Thyroid gland (tissue), 4 donors: ENCODE measurements around the gene CTIF. TPM values are rescaled to one million over a fixed set of nuclear protein-coding genes. Genes with fewer than 3 reads are reported as not detected.

Experiments used
- DNase-seq, 2 donors: peaks; one replicate each; pipeline ENCODE4 v3.0.0-alpha.2; 2019
- H3K27ac ChIP-seq, 3 donors: fragments of 200-600 bp; sonication (generic); 1 replicate in 2 of 3; 2 replicates in 1 of 3; pipeline ENCODE4 v1.5.1; 2016 to 2019; ENCODE audit warnings: mild to moderate bottlenecking in 1 of 3, moderate library complexity in 1 of 3
- H3K27me3 ChIP-seq: fragments of 200-600 bp; sonication (generic); one replicate; pipeline ENCODE4 v1.5.1; 2019
- H3K36me3 ChIP-seq, 2 donors: fragments of 200-600 bp; sonication (generic); one replicate each; pipeline ENCODE4 v1.5.1; 2016 to 2019
- H3K4me1 ChIP-seq, 2 donors: fragments of 200-600 bp; sonication (generic); one replicate each; pipeline ENCODE4 v1.5.1; 2017 to 2019
- H3K4me3 ChIP-seq, 3 donors: fragments of 200-600 bp; sonication (generic); replicated peaks in 1 of 3; 1 replicate in 2 of 3; 2 replicates in 1 of 3; pipeline ENCODE4 v1.5.1; 2016; ENCODE audit warnings: mild to moderate bottlenecking in 1 of 3
- H3K9me3 ChIP-seq: fragments of 200-600 bp; sonication (generic); one replicate; pipeline ENCODE4 v1.5.1; 2017
- POLR2A ChIP-seq, 2 donors: fragments of 450-650 bp; IDR thresholded peaks; one replicate each; pipeline ENCODE4 v1.6.1; 2017; ENCODE audit warnings: antibody characterized with exemption in 2 of 2, mild to moderate bottlenecking in 2 of 2, moderate library complexity in 1 of 2
- WGBS, 2 donors: methylation state at CpG; one replicate each; pipeline ENCODE4 v1.1.5; 2017; 5-methylcytosine and 5-hydroxymethylcytosine counted together
- intact Hi-C: fragments of 100-400 bp; cut with DNase I; formaldehyde crosslinking; loops from one replicate; pipeline ENCODE4 v1.15.1; 2023
- total RNA-seq, 4 donors: library from RNA; depleted of rRNA; stranded (reverse); fragments of >200 nt; gene quantifications; one replicate each; pipeline ENCODE4 v1.2.3, GENCODE V29; 2016
- TF ChIP-seq, protein P1 (sequence below), 6 experiments: fragments of 200-600 bp in 3 of 6; fragments of 450-650 bp in 3 of 6; sonication (generic) in 3 of 6; IDR thresholded peaks; one replicate each; pipeline ENCODE4 v1.5.1; 2016 to 2019; ENCODE audit warnings: antibody characterized with exemption in 6 of 6, mild to moderate bottlenecking in 2 of 6, inconsistent platforms in 1 of 6, moderate library complexity in 1 of 6

CTIF gene
- total RNA-seq, 4 donors from 2014 or later = 18.7 to 29.8 (median 23.6) TPM

DNA sequence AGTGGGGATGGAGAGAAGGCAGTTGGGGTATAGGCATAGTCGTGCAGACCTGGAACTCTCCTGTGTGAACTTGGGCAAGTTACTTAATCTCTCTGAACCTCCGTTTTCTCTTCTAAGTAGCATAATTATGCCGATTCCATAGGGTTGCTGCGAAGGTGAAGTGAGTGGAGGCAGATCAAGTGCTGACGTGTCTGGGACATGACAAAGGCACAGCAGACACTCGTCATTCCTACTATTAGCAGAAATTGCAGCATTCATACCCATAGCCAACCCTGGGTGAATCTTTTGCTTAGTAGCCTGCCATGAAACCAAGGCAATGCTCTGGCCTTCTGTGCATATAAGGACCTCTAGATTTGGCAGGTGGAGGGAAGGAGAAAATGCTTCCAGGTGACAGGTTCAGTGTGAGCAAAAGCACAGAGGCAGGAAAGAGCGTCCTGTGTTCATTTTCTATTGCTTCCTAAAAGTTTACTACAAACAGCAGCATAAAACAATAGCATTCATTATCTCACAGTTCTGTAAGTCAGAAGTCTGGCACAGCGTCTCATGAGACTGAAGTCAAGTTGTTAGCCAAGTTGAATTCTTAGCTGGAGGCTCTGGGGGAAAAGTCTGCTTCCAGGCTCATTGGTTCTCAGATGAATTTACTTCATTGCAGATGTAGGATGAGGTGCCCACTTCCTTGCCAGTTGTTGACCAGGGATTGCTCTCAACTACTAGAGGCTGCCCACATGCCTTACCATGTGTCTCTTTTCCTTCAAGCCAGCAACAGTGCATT is 77.8 kb downstream of the CTIF start:
- TF ChIP-seq, protein P1, sequence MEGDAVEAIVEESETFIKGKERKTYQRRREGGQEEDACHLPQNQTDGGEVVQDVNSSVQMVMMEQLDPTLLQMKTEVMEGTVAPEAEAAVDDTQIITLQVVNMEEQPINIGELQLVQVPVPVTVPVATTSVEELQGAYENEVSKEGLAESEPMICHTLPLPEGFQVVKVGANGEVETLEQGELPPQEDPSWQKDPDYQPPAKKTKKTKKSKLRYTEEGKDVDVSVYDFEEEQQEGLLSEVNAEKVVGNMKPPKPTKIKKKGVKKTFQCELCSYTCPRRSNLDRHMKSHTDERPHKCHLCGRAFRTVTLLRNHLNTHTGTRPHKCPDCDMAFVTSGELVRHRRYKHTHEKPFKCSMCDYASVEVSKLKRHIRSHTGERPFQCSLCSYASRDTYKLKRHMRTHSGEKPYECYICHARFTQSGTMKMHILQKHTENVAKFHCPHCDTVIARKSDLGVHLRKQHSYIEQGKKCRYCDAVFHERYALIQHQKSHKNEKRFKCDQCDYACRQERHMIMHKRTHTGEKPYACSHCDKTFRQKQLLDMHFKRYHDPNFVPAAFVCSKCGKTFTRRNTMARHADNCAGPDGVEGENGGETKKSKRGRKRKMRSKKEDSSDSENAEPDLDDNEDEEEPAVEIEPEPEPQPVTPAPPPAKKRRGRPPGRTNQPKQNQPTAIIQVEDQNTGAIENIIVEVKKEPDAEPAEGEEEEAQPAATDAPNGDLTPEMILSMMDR (IDR thresholded peaks at IDR 0.05) = no peak
- no peak for TF ChIP-seq POLR2A (IDR thresholded peaks at IDR 0.05)
- no peaks in the 10 kb centered on the region for H3K27me3 ChIP-seq
- H3K36me3 ChIP-seq = peaks cover 0 to 2% of the 10 kb centered on the region in 2 donors
- H3K4me1 ChIP-seq = peaks cover 3 to 10% of the 10 kb centered on the region in 2 donors
- no peak overlapping the region for H3K27ac ChIP-seq
- 89 to 92% methylated on average over 8 of the region's 8 CpGs for WGBS, 2 donors
- no peak for DNase-seq
- intact Hi-C loops = no loop called here
- no peaks in the 10 kb centered on the region for H3K9me3 ChIP-seq
- H3K4me3 ChIP-seq = no peak overlapping the region

- Histone ChIP-seq H3K36me3 (peaks cover 0 to 2% of the 10 kb centered on the region in 2 donors), H3K4me3 (no peak overlapping the region), H3K27ac (no peak overlapping the region), H3K9me3 (no peaks in the 10 kb centered on the region), H3K4me1 (peaks cover 10 to 22% of the 10 kb centered on the region in 2 donors), H3K27me3 (no peaks in the 10 kb centered on the region)
- TF ChIP-seq, protein P1 (IDR thresholded peaks at IDR 0.05) = no peak
- TF ChIP-seq POLR2A (IDR thresholded peaks at IDR 0.05) = no peak
- intact Hi-C loops = no loop called here
- WGBS, 2 donors = 84 to 93% methylated on average over 6 to 9 of the region's 9 CpGs
- DNase-seq = no peak
Observed at GRCh38 chr18:48617844-48618497, 79.1 kb downstream of the CTIF start.

GRCh38 chr18:48619016-48619415 is 80.2 kb downstream of the CTIF start:
- DNase-seq = no peak
- Histone ChIP-seq H3K27me3 (no peaks in the 10 kb centered on the region), H3K4me3 (no peak overlapping the region), H3K36me3 (peaks cover 0 to 2% of the 10 kb centered on the region in 2 donors), H3K4me1 (peaks cover 14 to 25% of the 10 kb centered on the region in 2 donors), H3K27ac (no peak overlapping the region), H3K9me3 (no peaks in the 10 kb centered on the region)
- intact Hi-C loops = no loop called here
- WGBS, 2 donors = 92 to 97% methylated on average over 3 of the region's 3 CpGs
- no peak for TF ChIP-seq POLR2A (IDR thresholded peaks at IDR 0.05)
- TF ChIP-seq, protein P1 (IDR thresholded peaks at IDR 0.05) = no peak

DNA sequence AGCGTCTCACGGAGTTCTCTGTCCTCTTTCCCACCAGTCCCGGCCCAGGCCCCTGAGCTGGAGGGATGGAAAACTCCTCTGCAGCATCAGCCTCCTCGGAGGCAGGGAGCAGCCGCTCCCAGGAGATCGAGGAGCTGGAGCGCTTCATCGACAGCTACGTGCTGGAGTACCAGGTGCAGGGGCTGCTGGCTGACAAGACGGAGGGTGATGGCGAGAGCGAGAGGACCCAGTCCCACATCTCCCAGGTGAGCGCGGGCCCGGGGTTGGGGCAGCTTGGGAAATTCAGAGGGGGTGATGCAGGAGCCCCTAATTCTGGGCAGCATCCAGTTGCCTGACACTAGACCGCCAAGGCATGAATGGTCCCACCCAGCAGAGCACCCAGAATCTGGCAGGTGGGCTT is 80.7 kb downstream of the CTIF start:
- H3K9me3 ChIP-seq = no peaks in the 10 kb centered on the region
- H3K36me3 ChIP-seq = peaks cover 0 to 2% of the 10 kb centered on the region in 2 donors
- no peak overlapping the region for H3K4me3 ChIP-seq
- 92 to 96% methylated on average over 9 to 14 of the region's 16 CpGs for WGBS, 2 donors
- TF ChIP-seq, protein P1 (IDR thresholded peaks at IDR 0.05) = no peak
- TF ChIP-seq POLR2A (IDR thresholded peaks at IDR 0.05) = no peak
- no peak overlapping the region for H3K27ac ChIP-seq
- peaks cover 14 to 26% of the 10 kb centered on the region in 2 donors for H3K4me1 ChIP-seq
- intact Hi-C loops = no loop called here
- DNase-seq = no peak
- no peaks in the 10 kb centered on the region for H3K27me3 ChIP-seq

DNA sequence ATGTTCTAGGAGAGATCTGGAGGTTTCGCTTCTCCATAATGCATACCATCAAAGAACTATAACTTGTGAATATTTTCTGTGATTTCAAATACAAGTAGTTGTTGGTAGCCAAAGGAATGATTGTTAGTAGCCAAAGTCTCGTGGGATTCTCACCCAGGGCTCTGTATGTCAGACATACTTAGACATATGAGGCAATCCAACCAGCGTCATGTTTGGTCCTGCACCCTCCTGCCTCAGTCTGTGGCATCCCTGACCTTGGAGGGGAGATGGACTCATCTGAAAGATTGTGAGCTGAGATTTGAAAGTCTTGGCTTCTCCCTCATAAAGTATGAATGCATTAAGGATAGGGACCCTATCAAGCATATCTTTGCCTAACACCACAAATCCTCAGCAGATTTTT is 81.2 kb downstream of the CTIF start:
- H3K4me1 ChIP-seq = peaks cover 14 to 26% of the 10 kb centered on the region in 2 donors
- H3K27ac ChIP-seq = no peak overlapping the region
- H3K27me3 ChIP-seq = no peaks in the 10 kb centered on the region
- no peak overlapping the region for H3K4me3 ChIP-seq
- intact Hi-C loops = no loop called here
- H3K36me3 ChIP-seq = peaks cover 0 to 2% of the 10 kb centered on the region in 2 donors
- WGBS, 2 donors = 98 to 100% methylated on average over 3 of the region's 3 CpGs
- TF ChIP-seq POLR2A (IDR thresholded peaks at IDR 0.05) = no peak
- TF ChIP-seq, protein P1 (IDR thresholded peaks at IDR 0.05) = no peak
- no peaks in the 10 kb centered on the region for H3K9me3 ChIP-seq
- DNase-seq = no peak
